ENCODE measurements around the gene DHRS7B. TPM values are rescaled to one million over a fixed set of nuclear protein-coding genes. Genes with fewer than 3 reads are reported as not detected.
"Not testable (repeated sequence)": the region's sequence is repeated elsewhere in the genome, so short reads cannot be mapped to it uniquely, and the experiment has no call there.

Gene DHRS7B
- total RNA-seq, 4 donors from 2014 or later, result 24.0 to 30.3 (median 28.8) TPM

DNA sequence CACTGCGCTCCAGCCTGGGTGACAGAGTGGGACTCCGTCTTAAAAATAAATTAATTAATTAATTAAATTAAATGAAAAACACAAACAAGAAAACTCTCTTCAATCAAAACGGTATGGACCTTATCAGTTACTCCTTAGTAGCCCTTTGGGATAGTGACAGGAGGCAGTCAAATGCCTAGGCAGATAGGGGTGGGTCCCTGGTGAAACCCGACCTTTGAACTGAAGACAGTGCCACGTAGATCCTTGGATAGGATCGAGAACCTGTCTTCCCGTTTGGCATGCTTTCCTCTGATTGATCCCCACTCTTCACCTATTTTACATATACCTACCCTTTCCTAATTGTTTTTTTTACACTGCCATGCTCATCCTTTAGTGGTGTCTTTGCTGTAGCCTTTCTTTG is 22.2 kb upstream of the DHRS7B start:
- Histone ChIP-seq H3K36me3 (no peaks in the 10 kb centered on the region), H3K27ac (replicated peaks in 1 of 4) (no peak overlapping the region), H3K4me3 (no peak overlapping the region), H3K27me3 (no peaks in the 10 kb centered on the region), H3K4me1 (peaks cover 1 to 6% (median 3%) of the 10 kb centered on the region in 4 donors), H3K9me3 (no peaks in the 10 kb centered on the region)
- TF ChIP-seq EP300 (IDR thresholded peaks at IDR 0.05), result no peak
- no peak for TF ChIP-seq POLR2A (IDR thresholded peaks at IDR 0.05; ENCODE audit: low read depth)
- TF ChIP-seq, protein P1, sequence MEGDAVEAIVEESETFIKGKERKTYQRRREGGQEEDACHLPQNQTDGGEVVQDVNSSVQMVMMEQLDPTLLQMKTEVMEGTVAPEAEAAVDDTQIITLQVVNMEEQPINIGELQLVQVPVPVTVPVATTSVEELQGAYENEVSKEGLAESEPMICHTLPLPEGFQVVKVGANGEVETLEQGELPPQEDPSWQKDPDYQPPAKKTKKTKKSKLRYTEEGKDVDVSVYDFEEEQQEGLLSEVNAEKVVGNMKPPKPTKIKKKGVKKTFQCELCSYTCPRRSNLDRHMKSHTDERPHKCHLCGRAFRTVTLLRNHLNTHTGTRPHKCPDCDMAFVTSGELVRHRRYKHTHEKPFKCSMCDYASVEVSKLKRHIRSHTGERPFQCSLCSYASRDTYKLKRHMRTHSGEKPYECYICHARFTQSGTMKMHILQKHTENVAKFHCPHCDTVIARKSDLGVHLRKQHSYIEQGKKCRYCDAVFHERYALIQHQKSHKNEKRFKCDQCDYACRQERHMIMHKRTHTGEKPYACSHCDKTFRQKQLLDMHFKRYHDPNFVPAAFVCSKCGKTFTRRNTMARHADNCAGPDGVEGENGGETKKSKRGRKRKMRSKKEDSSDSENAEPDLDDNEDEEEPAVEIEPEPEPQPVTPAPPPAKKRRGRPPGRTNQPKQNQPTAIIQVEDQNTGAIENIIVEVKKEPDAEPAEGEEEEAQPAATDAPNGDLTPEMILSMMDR (IDR thresholded peaks at IDR 0.05), result no peak
- TF ChIP-seq POLR2AphosphoS5 (IDR thresholded peaks at IDR 0.05), result no peak
- DNase-seq (ENCODE audit: extremely low spot score), result no peak
- intact Hi-C loops (cut with DNase I), result no loop called here
- WGBS, result 92% methylated on average over 7 of the region's 7 CpGs

DNA sequence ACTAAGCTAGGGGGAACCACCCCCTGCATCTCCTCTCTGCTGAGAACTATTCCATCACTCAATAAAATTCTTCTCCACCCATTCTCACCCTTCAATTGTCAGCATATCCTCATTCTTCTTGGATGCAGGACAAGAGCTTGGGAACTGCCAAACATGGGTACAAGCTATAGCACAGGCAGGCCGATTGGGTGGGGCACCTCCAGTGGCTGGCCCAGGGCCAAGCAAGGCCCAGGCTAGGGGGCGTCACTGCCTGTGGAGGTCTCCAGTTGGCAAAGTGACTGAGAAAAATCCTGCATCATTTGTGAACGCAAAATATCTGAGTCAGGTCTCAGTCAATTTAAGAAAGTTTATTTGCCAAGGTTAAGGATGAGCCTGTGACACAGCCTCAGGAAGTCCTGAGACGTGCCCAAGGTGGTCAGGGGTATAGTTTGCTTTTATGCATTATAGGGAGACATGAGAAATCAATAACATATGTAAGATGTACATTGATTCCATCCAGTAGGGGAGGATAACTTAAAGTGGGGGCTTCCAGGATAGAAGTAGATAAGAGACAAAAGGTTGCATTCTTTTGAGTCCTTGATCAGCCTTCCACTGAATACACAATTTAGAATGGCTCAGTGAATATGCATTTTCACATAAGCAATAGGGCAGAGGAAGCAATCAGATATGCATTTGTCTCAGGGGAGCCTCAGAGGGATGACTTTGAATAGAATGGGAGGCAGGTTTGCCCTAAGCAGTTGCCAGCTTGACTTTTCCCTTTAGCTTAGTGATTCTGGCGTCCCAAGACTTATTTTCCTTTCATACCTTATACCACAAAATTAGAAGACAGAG is 21.5 kb upstream of the DHRS7B start:
- Histone ChIP-seq H3K4me3 (no peak overlapping the region), H3K4me1 (no peaks in the 10 kb centered on the region), H3K36me3 (no peaks in the 10 kb centered on the region), H3K27ac (replicated peaks in 1 of 4) (no peak overlapping the region), H3K27me3 (no peaks in the 10 kb centered on the region), H3K9me3 (no peaks in the 10 kb centered on the region)
- no peak for TF ChIP-seq EP300 (IDR thresholded peaks at IDR 0.05)
- no peak for TF ChIP-seq POLR2AphosphoS5 (IDR thresholded peaks at IDR 0.05)
- TF ChIP-seq POLR2A (IDR thresholded peaks at IDR 0.05; ENCODE audit: low read depth), result no peak
- TF ChIP-seq, protein P1 (IDR thresholded peaks at IDR 0.05), result no peak
- DNase-seq (ENCODE audit: extremely low spot score), result no peak
- 87% methylated on average over 5 of the region's 5 CpGs for WGBS
- intact Hi-C loops (cut with DNase I), result no loop called here

DNA sequence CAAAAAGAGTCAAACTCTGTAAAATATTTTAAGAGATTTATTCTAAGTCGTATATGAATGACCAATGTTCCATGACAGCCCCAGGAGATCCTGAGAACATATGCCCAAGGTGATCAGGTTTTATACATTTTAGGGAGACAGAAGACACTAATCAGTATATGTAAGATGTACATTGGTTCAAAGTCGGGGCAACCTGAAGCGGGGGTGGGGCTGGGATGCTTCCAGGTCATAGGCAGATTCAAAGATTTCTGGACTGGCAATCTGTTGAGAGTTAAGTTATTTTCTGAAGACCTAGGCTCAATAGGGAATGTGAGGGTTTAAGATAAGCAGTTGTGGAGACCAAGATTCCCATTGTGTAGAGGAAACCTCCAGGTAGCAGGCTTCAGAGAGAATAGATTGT is 20.4 kb upstream of the DHRS7B start:
- 90% methylated on average over 3 of the region's 3 CpGs for WGBS
- no peak for DNase-seq (ENCODE audit: extremely low spot score)
- Histone ChIP-seq H3K4me1 (no peaks in the 10 kb centered on the region), H3K4me3 (no peak overlapping the region), H3K36me3 (no peaks in the 10 kb centered on the region), H3K9me3 (no peaks in the 10 kb centered on the region), H3K27ac (replicated peaks in 1 of 4) (no peak overlapping the region), H3K27me3 (no peaks in the 10 kb centered on the region)
- TF ChIP-seq POLR2AphosphoS5 (IDR thresholded peaks at IDR 0.05) (no peak), POLR2A (IDR thresholded peaks at IDR 0.05; ENCODE audit: low read depth) (no peak), EP300 (IDR thresholded peaks at IDR 0.05) (no peak)
- TF ChIP-seq, protein P1 (IDR thresholded peaks at IDR 0.05), result no peak
- intact Hi-C loops (cut with DNase I), result no loop called here

GRCh38 chr17:21107067-21107650 is 19.6 kb upstream of the DHRS7B start:
- H3K36me3 ChIP-seq; H3K9me3 ChIP-seq; H3K4me3 ChIP-seq; H3K4me1 ChIP-seq; intact Hi-C loops (cut with DNase I); H3K27me3 ChIP-seq; H3K27ac ChIP-seq (replicated peaks in 1 of 4); DNase-seq (ENCODE audit: extremely low spot score): not testable (repeated sequence)
- 83% methylated on average over 7 of the region's 7 CpGs for WGBS

DNA sequence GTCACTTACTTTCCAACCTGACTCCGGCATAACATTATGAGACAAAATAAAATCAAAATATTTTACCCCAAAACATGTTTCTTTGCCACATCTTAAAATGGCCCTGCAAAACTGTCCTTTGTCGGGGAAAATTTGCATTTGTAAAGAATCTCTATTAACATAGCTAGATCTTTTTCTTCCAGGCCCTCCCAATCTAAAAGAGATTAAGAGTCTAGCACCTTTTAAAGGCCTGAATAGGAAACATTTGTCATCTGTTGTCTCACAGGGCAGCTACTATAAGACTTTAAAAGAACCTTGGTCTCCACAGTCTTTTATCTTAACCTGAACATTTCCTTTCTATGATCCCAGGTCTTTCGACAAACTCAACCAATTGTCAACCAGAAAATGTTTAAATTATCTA is 18.1 kb upstream of the DHRS7B start:
- DNase-seq (ENCODE audit: extremely low spot score), result no peak
- H3K4me1 ChIP-seq, result no peaks in the 10 kb centered on the region
- H3K36me3 ChIP-seq, result no peaks in the 10 kb centered on the region
- intact Hi-C loops (cut with DNase I), result no loop called here
- WGBS, result 84% methylated on average over 3 of the region's 3 CpGs
- H3K4me3 ChIP-seq, result no peak overlapping the region
- TF ChIP-seq, protein P1 (IDR thresholded peaks at IDR 0.05), result no peak
- no peak for TF ChIP-seq POLR2AphosphoS5 (IDR thresholded peaks at IDR 0.05)
- no peak for TF ChIP-seq EP300 (IDR thresholded peaks at IDR 0.05)
- no peak for TF ChIP-seq POLR2A (IDR thresholded peaks at IDR 0.05; ENCODE audit: low read depth)
- no peaks in the 10 kb centered on the region for H3K9me3 ChIP-seq
- H3K27ac ChIP-seq (replicated peaks in 1 of 4), result no peak overlapping the region
- H3K27me3 ChIP-seq, result no peaks in the 10 kb centered on the region

Measured in esophagus muscularis mucosa (tissue), 4 donors.